ENCODE data around the gene COL9A1.

DNA sequence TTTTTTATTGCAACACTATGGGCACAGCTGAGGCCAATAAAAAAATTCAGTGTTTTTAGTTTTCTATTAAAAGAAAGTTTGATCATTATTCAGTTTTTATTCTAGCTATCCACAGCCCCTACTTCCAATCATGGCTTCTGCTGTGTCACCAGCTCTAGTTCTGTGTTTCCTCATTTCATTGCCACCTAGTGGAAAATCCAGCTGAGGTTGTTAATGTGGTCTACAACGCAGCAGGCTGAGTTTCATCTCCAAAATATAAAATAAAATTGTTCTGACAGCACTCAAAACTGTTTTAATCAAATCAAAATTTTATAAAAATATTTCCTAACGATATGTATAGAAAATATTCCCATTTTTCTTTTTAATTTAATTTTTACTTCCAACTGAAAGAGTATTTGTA, 13.6 kb downstream of the COL9A1 start:
- TF ChIP-seq, protein P1, sequence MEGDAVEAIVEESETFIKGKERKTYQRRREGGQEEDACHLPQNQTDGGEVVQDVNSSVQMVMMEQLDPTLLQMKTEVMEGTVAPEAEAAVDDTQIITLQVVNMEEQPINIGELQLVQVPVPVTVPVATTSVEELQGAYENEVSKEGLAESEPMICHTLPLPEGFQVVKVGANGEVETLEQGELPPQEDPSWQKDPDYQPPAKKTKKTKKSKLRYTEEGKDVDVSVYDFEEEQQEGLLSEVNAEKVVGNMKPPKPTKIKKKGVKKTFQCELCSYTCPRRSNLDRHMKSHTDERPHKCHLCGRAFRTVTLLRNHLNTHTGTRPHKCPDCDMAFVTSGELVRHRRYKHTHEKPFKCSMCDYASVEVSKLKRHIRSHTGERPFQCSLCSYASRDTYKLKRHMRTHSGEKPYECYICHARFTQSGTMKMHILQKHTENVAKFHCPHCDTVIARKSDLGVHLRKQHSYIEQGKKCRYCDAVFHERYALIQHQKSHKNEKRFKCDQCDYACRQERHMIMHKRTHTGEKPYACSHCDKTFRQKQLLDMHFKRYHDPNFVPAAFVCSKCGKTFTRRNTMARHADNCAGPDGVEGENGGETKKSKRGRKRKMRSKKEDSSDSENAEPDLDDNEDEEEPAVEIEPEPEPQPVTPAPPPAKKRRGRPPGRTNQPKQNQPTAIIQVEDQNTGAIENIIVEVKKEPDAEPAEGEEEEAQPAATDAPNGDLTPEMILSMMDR (IDR thresholded peaks at IDR 0.05), result no peak
- TF ChIP-seq POLR2A (IDR thresholded peaks at IDR 0.05), result no peak
- no peak for TF ChIP-seq EP300 (IDR thresholded peaks at IDR 0.05)

Data from ovary (tissue), 3 donors.